ENCODE results near the gene TRAPPC6A.

TRAPPC6A gene

DNA sequence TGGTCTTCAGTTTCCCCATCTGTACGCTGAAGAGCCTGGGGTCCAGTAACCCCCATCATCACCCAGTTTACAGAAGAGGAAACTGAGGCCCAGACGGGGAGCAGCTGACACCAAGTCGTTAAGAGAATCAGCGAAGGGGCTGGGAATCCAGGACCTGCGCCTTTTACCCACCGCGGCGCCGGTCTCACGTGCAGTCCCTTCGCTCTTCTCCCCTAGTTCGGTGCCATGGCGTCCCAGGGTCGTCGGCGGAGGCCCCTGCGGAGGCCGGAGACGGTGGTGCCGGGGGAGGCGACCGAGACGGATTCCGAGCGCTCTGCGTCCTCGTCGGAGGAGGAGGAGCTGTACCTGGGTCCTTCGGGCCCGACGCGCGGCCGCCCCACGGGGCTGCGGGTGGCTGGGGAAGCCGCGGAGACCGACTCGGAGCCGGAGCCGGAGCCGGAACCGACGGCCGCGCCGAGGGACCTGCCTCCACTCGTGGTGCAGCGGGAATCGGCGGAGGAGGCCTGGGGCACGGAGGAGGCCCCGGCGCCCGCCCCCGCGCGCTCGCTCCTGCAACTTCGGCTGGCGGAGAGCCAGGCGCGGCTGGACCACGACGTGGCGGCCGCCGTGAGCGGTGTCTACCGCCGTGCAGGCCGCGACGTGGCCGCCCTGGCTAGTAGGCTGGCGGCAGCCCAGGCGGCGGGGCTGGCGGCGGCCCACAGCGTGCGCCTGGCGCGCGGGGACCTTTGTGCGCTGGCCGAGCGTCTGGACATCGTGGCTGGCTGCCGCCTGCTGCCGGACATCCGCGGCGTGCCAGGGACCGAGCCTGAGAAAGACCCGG, 1.2 kb upstream of the TRAPPC6A start:
- Histone ChIP-seq H3F3A (ENCODE audit: control insufficient read depth, insufficient read depth) (no peaks in the 10 kb centered on the region), H3K79me2 (ENCODE audit: control insufficient read depth, low read length) (peaks cover 55% of the 10 kb centered on the region), H3K9me2 (replicated peaks; ENCODE audit: control insufficient read depth, low read length) (no peaks in the 10 kb centered on the region), H4K20me1 (ENCODE audit: control insufficient read depth, insufficient read depth, low read depth, low read length) (no peaks in the 10 kb centered on the region; the same call in 1 of the 2 replicates), H3K27ac (ENCODE audit: low read depth, low read length) (peak overlapping the region; percentile 68), H3K27me3 (ENCODE audit: control insufficient read depth, low read length) (no peaks in the 10 kb centered on the region), H3K4me3 (ENCODE audit: low read length) (peak overlapping the region; percentile 100), H3K36me3 (ENCODE audit: control insufficient read depth, low read length) (peaks cover 17% of the 10 kb centered on the region), H3K4me1 (ENCODE audit: control insufficient read depth, low read length) (peaks cover 25% of the 10 kb centered on the region), H3K4me2 (ENCODE audit: low read length) (peak overlapping the region; percentile 96), H3K9me3 (ENCODE audit: control insufficient read depth, insufficient read depth, low read length) (no peaks in the 10 kb centered on the region)
- no peak for TF ChIP-seq EZH2phosphoT487 (IDR thresholded peaks at IDR 0.05; ENCODE audit: borderline replicate concordance, low read length)
- TF ChIP-seq, protein P1, sequence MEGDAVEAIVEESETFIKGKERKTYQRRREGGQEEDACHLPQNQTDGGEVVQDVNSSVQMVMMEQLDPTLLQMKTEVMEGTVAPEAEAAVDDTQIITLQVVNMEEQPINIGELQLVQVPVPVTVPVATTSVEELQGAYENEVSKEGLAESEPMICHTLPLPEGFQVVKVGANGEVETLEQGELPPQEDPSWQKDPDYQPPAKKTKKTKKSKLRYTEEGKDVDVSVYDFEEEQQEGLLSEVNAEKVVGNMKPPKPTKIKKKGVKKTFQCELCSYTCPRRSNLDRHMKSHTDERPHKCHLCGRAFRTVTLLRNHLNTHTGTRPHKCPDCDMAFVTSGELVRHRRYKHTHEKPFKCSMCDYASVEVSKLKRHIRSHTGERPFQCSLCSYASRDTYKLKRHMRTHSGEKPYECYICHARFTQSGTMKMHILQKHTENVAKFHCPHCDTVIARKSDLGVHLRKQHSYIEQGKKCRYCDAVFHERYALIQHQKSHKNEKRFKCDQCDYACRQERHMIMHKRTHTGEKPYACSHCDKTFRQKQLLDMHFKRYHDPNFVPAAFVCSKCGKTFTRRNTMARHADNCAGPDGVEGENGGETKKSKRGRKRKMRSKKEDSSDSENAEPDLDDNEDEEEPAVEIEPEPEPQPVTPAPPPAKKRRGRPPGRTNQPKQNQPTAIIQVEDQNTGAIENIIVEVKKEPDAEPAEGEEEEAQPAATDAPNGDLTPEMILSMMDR (IDR thresholded peaks at IDR 0.05; ENCODE audit: low read depth, low read length, poor library complexity, severe bottlenecking) = no peak

DNA sequence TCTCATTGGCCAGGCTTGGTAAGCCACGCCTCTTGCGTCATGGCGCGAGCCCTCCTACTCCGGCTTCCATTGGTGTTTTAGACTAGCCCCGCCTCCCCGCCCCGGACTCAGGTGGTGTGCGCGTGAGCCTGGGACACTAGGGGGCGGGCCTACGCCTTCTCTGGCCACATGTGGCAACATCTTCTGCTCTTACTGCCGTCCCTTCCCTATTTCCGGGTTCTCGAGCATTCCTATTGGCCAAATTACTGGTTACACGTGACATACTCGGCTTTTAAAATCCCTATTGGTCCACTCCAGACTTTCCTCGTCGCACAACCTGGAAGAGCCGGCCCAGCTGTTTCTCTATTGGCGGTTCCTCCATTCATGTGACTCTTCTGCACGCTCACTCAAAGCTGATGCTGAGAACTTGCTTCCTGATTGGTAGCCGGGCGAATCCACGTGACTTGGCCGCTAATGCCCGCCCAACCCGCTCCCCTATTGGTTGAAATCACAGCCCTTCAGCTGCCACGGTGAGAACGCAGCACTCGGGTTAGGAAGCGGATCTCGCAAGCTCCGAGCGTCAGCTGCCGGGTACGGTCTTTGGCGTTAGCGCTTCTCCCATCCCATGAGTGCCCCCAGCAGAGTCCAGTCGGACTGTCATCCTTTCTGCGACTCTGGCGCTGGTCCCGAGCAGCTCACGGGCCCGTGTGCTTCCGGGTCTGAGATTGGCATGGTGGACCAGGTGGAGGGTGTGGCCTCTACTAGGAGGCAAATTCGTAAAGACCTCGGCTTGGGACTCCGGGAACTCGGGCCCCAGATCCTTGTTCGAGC, 430 bp upstream of the TRAPPC6A start, which contains the start of gene BLOC1S3:
Gene BLOC1S3 (plus strand): TSS at position 523 of the 810 bp plus-strand sequence. CDS start 513 bp downstream, outside the sequence.
- peaks cover 25% of the 10 kb centered on the region for H3K4me1 ChIP-seq (ENCODE audit: control insufficient read depth, low read length)
- H3K9me3 ChIP-seq (ENCODE audit: control insufficient read depth, insufficient read depth, low read length) = no peaks in the 10 kb centered on the region
- H3K4me3 ChIP-seq (ENCODE audit: low read length) = peak within 1 kb of the TSS; percentile 100
- no peaks in the 10 kb centered on the region for H3K9me2 ChIP-seq (replicated peaks; ENCODE audit: control insufficient read depth, low read length)
- peaks cover 57% of the 10 kb centered on the region for H3K79me2 ChIP-seq (ENCODE audit: control insufficient read depth, low read length)
- peaks cover 17% of the 10 kb centered on the region for H3K36me3 ChIP-seq (ENCODE audit: control insufficient read depth, low read length)
- no peak for TF ChIP-seq EZH2phosphoT487 (IDR thresholded peaks at IDR 0.05; ENCODE audit: borderline replicate concordance, low read length)
- TF ChIP-seq, protein P1 (IDR thresholded peaks at IDR 0.05; ENCODE audit: low read depth, low read length, poor library complexity, severe bottlenecking) = peak; percentile 62
- peak within 1 kb of the TSS; percentile 68 for H3K27ac ChIP-seq (ENCODE audit: low read depth, low read length)
- H3F3A ChIP-seq (ENCODE audit: control insufficient read depth, insufficient read depth) = no peaks in the 10 kb centered on the region
- no peaks in the 10 kb centered on the region for H3K27me3 ChIP-seq (ENCODE audit: control insufficient read depth, low read length)
- peak within 1 kb of the TSS; percentile 99 for H3K4me2 ChIP-seq (ENCODE audit: low read length)
- H4K20me1 ChIP-seq (ENCODE audit: control insufficient read depth, insufficient read depth, low read depth, low read length) = no peaks in the 10 kb centered on the region; the same call in 1 of the 2 replicates

DNA sequence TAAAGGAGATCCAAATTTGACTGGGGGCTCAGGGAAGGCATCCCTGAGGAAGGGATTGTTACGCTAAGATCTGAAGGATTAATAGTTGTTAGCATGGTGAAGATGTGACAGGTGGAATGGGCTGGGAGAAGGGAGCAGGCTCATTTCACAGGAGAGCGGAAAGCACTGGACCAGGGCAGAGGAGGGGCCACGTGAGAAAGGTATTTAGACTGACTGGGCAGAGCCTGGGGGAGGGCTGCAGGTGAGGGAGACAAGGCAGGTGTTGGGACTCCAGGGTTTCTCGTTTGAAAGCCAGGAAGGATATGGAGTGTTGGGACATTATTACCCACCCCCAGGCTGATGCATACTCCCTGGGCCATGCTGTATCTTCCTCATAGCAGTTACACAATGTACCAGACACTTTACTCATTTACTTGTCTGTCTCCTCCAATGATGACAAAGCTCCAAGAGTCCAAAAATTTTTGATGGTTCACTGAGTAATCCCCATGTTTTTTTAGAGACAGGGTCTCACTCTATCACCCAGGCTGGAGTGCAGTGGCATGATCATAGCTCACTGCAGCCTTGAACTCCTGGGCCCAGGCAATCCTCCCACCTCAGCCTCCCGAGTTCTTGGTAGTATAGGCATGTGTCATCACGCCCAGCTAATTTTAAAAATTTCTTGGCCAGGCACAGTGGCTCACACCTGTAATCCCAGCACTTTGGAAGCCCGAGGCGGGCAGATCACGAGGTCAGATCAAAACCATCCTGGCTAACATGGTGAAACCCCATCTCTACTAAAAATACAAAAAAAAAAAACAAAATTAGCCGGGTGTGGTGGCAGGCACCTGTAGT, 2.3 kb downstream of the TRAPPC6A start:
- no peak overlapping the region for H3K4me2 ChIP-seq (ENCODE audit: low read length)
- peaks cover 23% of the 10 kb centered on the region for H3K4me1 ChIP-seq (ENCODE audit: control insufficient read depth, low read length)
- peaks cover 49% of the 10 kb centered on the region for H3K79me2 ChIP-seq (ENCODE audit: control insufficient read depth, low read length)
- H3K9me2 ChIP-seq (replicated peaks; ENCODE audit: control insufficient read depth, low read length) = no peaks in the 10 kb centered on the region
- peaks cover 8% of the 10 kb centered on the region; the same call in 1 of the 2 replicates for H3K36me3 ChIP-seq (ENCODE audit: control insufficient read depth, low read length)
- H3K4me3 ChIP-seq (ENCODE audit: low read length) = no peak overlapping the region
- H3F3A ChIP-seq (ENCODE audit: control insufficient read depth, insufficient read depth) = no peaks in the 10 kb centered on the region
- H4K20me1 ChIP-seq (ENCODE audit: control insufficient read depth, insufficient read depth, low read depth, low read length) = no peaks in the 10 kb centered on the region; the same call in 1 of the 2 replicates
- H3K9me3 ChIP-seq (ENCODE audit: control insufficient read depth, insufficient read depth, low read length) = no peaks in the 10 kb centered on the region
- H3K27ac ChIP-seq (ENCODE audit: low read depth, low read length) = no peak overlapping the region
- TF ChIP-seq, protein P1 (IDR thresholded peaks at IDR 0.05; ENCODE audit: low read depth, low read length, poor library complexity, severe bottlenecking) = no peak
- no peak for TF ChIP-seq EZH2phosphoT487 (IDR thresholded peaks at IDR 0.05; ENCODE audit: borderline replicate concordance, low read length)
- no peaks in the 10 kb centered on the region for H3K27me3 ChIP-seq (ENCODE audit: control insufficient read depth, low read length)
